GM23338 (cell line): Measurements from ENCODE around the gene ASB16. TPM values are rescaled to one million over a fixed set of nuclear protein-coding genes. Genes with fewer than 3 reads are reported as not detected.
"Not testable (repeated sequence)": the region's sequence is repeated elsewhere in the genome, so short reads cannot be mapped to it uniquely, and the experiment has no call there.

ENCODE experiments used
- ATAC-seq: fragments of 200-7000 bp; cut with Tn5 transposase; 3 replicates; pipeline ENCODE4 v1.9.1; 2020
- DNase-seq: peaks from one replicate; pipeline ENCODE4 v3.0.0-alpha.2; 2015; ENCODE audit warnings: low spot score
- H2AFZ ChIP-seq: fragments of 200-600 bp; sonication (generic); 2 replicates; pipeline ENCODE4 v1.8.0; 2016; ENCODE audit warnings: antibody characterized with exemption, mild to moderate bottlenecking, moderate library complexity
- H3F3A ChIP-seq: fragments of 200-600 bp; sonication (generic); replicated peaks from 2 replicates; pipeline ENCODE4 v1.8.0; 2017; ENCODE audit warnings: antibody characterized with exemption, mixed run types, low read depth
- H3K27ac ChIP-seq: fragments of 200-600 bp; sonication (generic); 2 replicates; pipeline ENCODE4 v1.6.1; 2016; ENCODE audit warnings: low read depth
- H3K27me3 ChIP-seq: fragments of 200-600 bp; sonication (generic); 2 replicates; pipeline ENCODE4 v1.8.0; 2016; ENCODE audit warnings: mild to moderate bottlenecking, mixed run types, moderate library complexity; ENCODE audit not compliant: insufficient read depth
- H3K36me3 ChIP-seq: fragments of 200-600 bp; sonication (generic); 2 replicates; pipeline ENCODE4 v1.8.0; 2016; ENCODE audit warnings: mild to moderate bottlenecking; ENCODE audit not compliant: insufficient read depth
- H3K4me1 ChIP-seq: fragments of 200-600 bp; sonication (generic); 2 replicates; pipeline ENCODE4 v1.8.0; 2016; ENCODE audit warnings: mild to moderate bottlenecking, moderate library complexity; ENCODE audit not compliant: insufficient read depth
- H3K4me2 ChIP-seq: fragments of 200-600 bp; sonication (generic); 2 replicates; pipeline ENCODE4 v1.7.1; 2017; ENCODE audit warnings: mixed run types
- H3K4me3 ChIP-seq: fragments of 200-600 bp; sonication (generic); 2 replicates; pipeline ENCODE4 v1.6.1; 2016; ENCODE audit warnings: mixed run types
- H3K79me2 ChIP-seq: fragments of 200-600 bp; sonication (generic); replicated peaks from 2 replicates; pipeline ENCODE4 v1.8.0; 2017; ENCODE audit warnings: mild to moderate bottlenecking; ENCODE audit not compliant: insufficient read depth
- H3K9me2 ChIP-seq: fragments of 200-600 bp; sonication (generic); 2 replicates; pipeline ENCODE4 v1.8.0; 2017; ENCODE audit not compliant: insufficient read depth
- H4K20me1 ChIP-seq: fragments of 200-600 bp; sonication (generic); replicated peaks from 2 replicates; pipeline ENCODE4 v1.8.0; 2017; ENCODE audit warnings: mild to moderate bottlenecking; ENCODE audit not compliant: insufficient read depth
- H3K27ac Mint-ChIP-seq: 2 replicates; pipeline ENCODE4 v1.8.0; 2020; ENCODE audit warnings: inconsistent platforms, mild to moderate bottlenecking, moderate library complexity, mixed read lengths
- H3K27me3 Mint-ChIP-seq: 3 replicates; pipeline ENCODE4 v1.8.0; 2022; ENCODE audit warnings: low read depth, mild to moderate bottlenecking, moderate library complexity, mixed read lengths, inconsistent platforms; ENCODE audit not compliant: insufficient read depth, poor library complexity
- H3K36me3 Mint-ChIP-seq: 3 replicates; pipeline ENCODE4 v1.8.0; 2021; ENCODE audit warnings: low read depth, mild to moderate bottlenecking, inconsistent platforms, moderate library complexity, mixed read lengths
- H3K4me1 Mint-ChIP-seq: 3 replicates; pipeline ENCODE4 v1.8.0; 2020; ENCODE audit warnings: mild to moderate bottlenecking, inconsistent platforms, mixed read lengths
- H3K4me3 Mint-ChIP-seq: 3 replicates; pipeline ENCODE4 v1.8.0; 2021; ENCODE audit warnings: moderate library complexity, mild to moderate bottlenecking, inconsistent platforms, mixed read lengths
- H3K9me3 Mint-ChIP-seq: 3 replicates; pipeline ENCODE4 v1.8.0; 2020; ENCODE audit warnings: moderate library complexity, mild to moderate bottlenecking, inconsistent platforms, mixed read lengths
- CREB1 ChIP-seq: fragments of 250-450 bp; sonication (Bioruptor Pico); IDR thresholded peaks from 2 replicates; pipeline ENCODE4 v1.5.0; 2020; ENCODE audit warnings: low read depth, mild to moderate bottlenecking, moderate library complexity
- ETS1 ChIP-seq: IDR thresholded peaks from 2 replicates; pipeline ENCODE4 v1.6.1; 2016; ENCODE audit warnings: antibody characterized with exemption
- EZH2phosphoT487 ChIP-seq: fragments of 200-600 bp; sonication (generic); IDR thresholded peaks from one replicate; pipeline ENCODE4 v1.8.1; 2018; ENCODE audit warnings: antibody characterized with exemption; ENCODE audit not compliant: unreplicated experiment
- JUNB ChIP-seq: IDR thresholded peaks from one replicate; pipeline ENCODE4 v1.6.1; 2016; ENCODE audit warnings: antibody characterized with exemption; ENCODE audit not compliant: unreplicated experiment
- POLR2AphosphoS5 ChIP-seq: IDR thresholded peaks from 2 replicates; pipeline ENCODE4 v1.6.1; 2016; ENCODE audit warnings: antibody characterized with exemption, low read depth
- REST ChIP-seq: IDR thresholded peaks from one replicate; pipeline ENCODE4 v1.6.1; 2018; ENCODE audit warnings: antibody characterized with exemption; ENCODE audit not compliant: unreplicated experiment
- STAT1 ChIP-seq: IDR thresholded peaks from one replicate; pipeline ENCODE4 v1.6.1; 2016; ENCODE audit warnings: antibody characterized with exemption; ENCODE audit not compliant: unreplicated experiment
- ZNF114 ChIP-seq: fragments of 250-450 bp; sonication (Bioruptor Pico); IDR thresholded peaks from 2 replicates; pipeline ENCODE4 v1.5.0; 2020; ENCODE audit warnings: mild to moderate bottlenecking, moderate library complexity
- polyA plus RNA-seq: library from polyadenylated mRNA; unstranded; fragments of >200 nt; fragmentation: Nextera tagmentation; extraction: Ambion mirVana; gene quantifications from 2 replicates; pipeline ENCODE4 v1.2.1, GENCODE V29; 2016
- total RNA-seq: library from RNA; depleted of rRNA; stranded (reverse); fragments of >200 nt; shearing (Covaris generic); gene quantifications from 2 replicates; pipeline ENCODE4 v1.2.3, GENCODE V29; 2014
- TF ChIP-seq, protein P1 (sequence below), 2 experiments: fragments of 200-600 bp in 1 of 2; sonication (generic) in 1 of 2; conservative IDR thresholded peaks; 2 replicates each; pipeline versions ENCODE4 v1.5.1 to v1.6.1; 2016 to 2017; ENCODE audit warnings: antibody characterized with exemption in 2 of 2, low read depth in 2 of 2, mild to moderate bottlenecking in 2 of 2, moderate library complexity in 1 of 2

The ASB16 gene
- total and polyA plus RNA-seq, 2 experiments from 2014 or later, result 0.47 TPM; not detected in 1

DNA sequence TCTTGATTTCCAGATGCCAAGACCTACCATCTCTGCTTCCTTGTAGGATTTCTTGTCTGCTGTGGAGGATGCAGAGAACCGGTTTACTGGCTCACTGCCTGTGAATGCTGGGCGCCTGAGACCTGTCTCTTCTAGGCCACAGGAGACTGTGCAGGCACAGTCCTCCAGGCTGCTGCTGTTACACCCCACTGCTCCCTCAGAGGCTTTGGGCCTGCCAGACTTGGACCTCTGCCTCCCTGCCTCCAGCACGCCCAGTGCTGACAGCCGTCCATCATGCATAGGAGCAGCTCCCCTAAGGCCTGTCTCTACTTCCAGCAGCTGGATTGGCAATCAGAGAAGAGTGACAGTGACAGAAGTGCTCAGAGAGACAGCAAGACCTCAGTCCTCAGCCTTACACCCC lies 22.7 kb upstream of the ASB16 start:
- no peak overlapping the region for H3K4me3 ChIP-seq
- no peak overlapping the region for H3K27ac ChIP-seq
- DNase-seq (no peak), ATAC-seq (no peak)
- H3K36me3 ChIP-seq, result peaks cover 27% of the 10 kb centered on the region; the same call in 1 of the 2 replicates
- H3K4me1 Mint-ChIP-seq, result no peaks in the 10 kb centered on the region; the same call in 2 of the 3 replicates
- TF ChIP-seq JUNB, result no peak
- no peak for TF ChIP-seq CREB1 (CRISPR knock-in tag)
- TF ChIP-seq STAT1, result no peak
- TF ChIP-seq, protein P1, sequence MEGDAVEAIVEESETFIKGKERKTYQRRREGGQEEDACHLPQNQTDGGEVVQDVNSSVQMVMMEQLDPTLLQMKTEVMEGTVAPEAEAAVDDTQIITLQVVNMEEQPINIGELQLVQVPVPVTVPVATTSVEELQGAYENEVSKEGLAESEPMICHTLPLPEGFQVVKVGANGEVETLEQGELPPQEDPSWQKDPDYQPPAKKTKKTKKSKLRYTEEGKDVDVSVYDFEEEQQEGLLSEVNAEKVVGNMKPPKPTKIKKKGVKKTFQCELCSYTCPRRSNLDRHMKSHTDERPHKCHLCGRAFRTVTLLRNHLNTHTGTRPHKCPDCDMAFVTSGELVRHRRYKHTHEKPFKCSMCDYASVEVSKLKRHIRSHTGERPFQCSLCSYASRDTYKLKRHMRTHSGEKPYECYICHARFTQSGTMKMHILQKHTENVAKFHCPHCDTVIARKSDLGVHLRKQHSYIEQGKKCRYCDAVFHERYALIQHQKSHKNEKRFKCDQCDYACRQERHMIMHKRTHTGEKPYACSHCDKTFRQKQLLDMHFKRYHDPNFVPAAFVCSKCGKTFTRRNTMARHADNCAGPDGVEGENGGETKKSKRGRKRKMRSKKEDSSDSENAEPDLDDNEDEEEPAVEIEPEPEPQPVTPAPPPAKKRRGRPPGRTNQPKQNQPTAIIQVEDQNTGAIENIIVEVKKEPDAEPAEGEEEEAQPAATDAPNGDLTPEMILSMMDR (conservative IDR thresholded peaks at IDR 0.05; ENCODE audit: low read depth in 2 of 2), result no peak
- H3K4me3 Mint-ChIP-seq, result no peak overlapping the region
- H3K27ac Mint-ChIP-seq, result no peak overlapping the region
- H4K20me1 ChIP-seq, result peaks cover 14% of the 10 kb centered on the region
- no peaks in the 10 kb centered on the region for H3K9me3 Mint-ChIP-seq
- no peaks in the 10 kb centered on the region for H3K27me3 ChIP-seq
- H3K9me2 ChIP-seq, result no peaks in the 10 kb centered on the region
- peaks cover 2% of the 10 kb centered on the region for H3K27me3 Mint-ChIP-seq
- H2AFZ ChIP-seq, result no peak overlapping the region
- H3F3A ChIP-seq, result 0 out of 2 replicates have a peak, but pooled peaks cover 3% of the 10 kb centered on the region
- peaks cover 62% of the 10 kb centered on the region for H3K36me3 Mint-ChIP-seq
- H3K4me2 ChIP-seq, result no peak overlapping the region
- peaks cover 52% of the 10 kb centered on the region for H3K79me2 ChIP-seq
- H3K4me1 ChIP-seq, result no peaks in the 10 kb centered on the region

DNA sequence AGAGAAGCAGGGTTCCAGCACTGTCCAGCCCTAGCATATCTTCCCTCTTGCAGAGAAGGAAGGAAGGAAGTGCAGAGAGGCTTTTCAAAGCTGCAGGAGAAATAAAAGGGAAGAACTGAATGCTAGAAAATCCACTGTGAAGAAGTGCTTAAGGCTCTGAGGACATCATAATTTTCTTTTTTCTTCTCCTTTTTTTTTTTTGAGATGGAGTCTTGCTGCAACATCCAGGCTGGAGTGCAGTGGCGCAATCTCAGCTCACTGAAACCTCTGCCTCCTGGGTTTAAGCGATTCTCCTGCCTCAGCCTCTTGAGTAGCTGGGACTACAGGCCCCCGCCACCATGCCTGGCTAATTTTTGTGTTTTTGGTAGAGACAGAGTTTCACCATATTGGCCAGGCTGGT lies 21.4 kb upstream of the ASB16 start:
- not testable (repeated sequence) for H3F3A ChIP-seq, H3K4me1 Mint-ChIP-seq, H3K4me1 ChIP-seq, H3K4me3 ChIP-seq, H3K4me3 Mint-ChIP-seq, H3K27ac ChIP-seq, H3K27me3 Mint-ChIP-seq, H3K9me2 ChIP-seq, H3K9me3 Mint-ChIP-seq, ATAC-seq, H3K27me3 ChIP-seq, H3K27ac Mint-ChIP-seq, H2AFZ ChIP-seq, H3K4me2 ChIP-seq, DNase-seq
- peaks cover 27% of the 10 kb centered on the region; the same call in 1 of the 2 replicates for H3K36me3 ChIP-seq
- peaks cover 69% of the 10 kb centered on the region for H3K36me3 Mint-ChIP-seq
- H4K20me1 ChIP-seq, result peaks cover 14% of the 10 kb centered on the region
- H3K79me2 ChIP-seq, result peaks cover 45% of the 10 kb centered on the region

- no peaks in the 10 kb centered on the region for H3K9me2 ChIP-seq
- peaks cover 27% of the 10 kb centered on the region; the same call in 1 of the 2 replicates for H3K36me3 ChIP-seq
- peaks cover 14% of the 10 kb centered on the region for H4K20me1 ChIP-seq
- peaks cover 75% of the 10 kb centered on the region for H3K36me3 Mint-ChIP-seq
- no peaks in the 10 kb centered on the region for H3K4me1 ChIP-seq
- no peak overlapping the region for H2AFZ ChIP-seq
- no peaks in the 10 kb centered on the region for H3K27me3 ChIP-seq
- H3K27ac ChIP-seq, result no peak overlapping the region
- peaks cover 43% of the 10 kb centered on the region for H3K79me2 ChIP-seq
- H3K4me3 Mint-ChIP-seq, result no peak overlapping the region; the same call in 2 of the 3 replicates
- H3K4me2 ChIP-seq, result no peak overlapping the region
- H3K4me1 Mint-ChIP-seq, result no peaks in the 10 kb centered on the region; the same call in 2 of the 3 replicates
- no peak for ATAC-seq
- TF ChIP-seq POLR2AphosphoS5 (no peak), ZNF114 (no peak), ETS1 (no peak), EZH2phosphoT487 (no peak), REST (no peak)
- DNase-seq, result no peak
- H3K27me3 Mint-ChIP-seq, result peaks cover 4% of the 10 kb centered on the region
- H3K9me3 Mint-ChIP-seq, result no peaks in the 10 kb centered on the region
- H3K4me3 ChIP-seq, result no peak overlapping the region
- no peak overlapping the region for H3K27ac Mint-ChIP-seq
- H3F3A ChIP-seq, result 0 out of 2 replicates have a peak, but pooled peaks cover 3% of the 10 kb centered on the region
Observed at GRCh38 chr17:44149750-44150329, 20.7 kb upstream of the ASB16 start.
